Right cardiac atrium (tissue), 5 donors: Measurements from ENCODE around the gene ATP10B. TPM values are rescaled to one million over a fixed set of nuclear protein-coding genes. Genes with fewer than 3 reads are reported as not detected.

Source experiments
- ATAC-seq, 2 donors: fragments of 200-7000 bp; cut with Tn5 transposase; one replicate each; pipeline versions ENCODE4 v1.8.0 to v1.9.1; 2020; ENCODE audit warnings: moderate library complexity in 2 of 2, mild to moderate bottlenecking in 1 of 2
- DNase-seq, 3 donors: peaks; one replicate each; pipeline ENCODE4 v3.0.0-alpha.2; 2020
- H3K27ac ChIP-seq: one replicate; pipeline ENCODE4 v1.5.1; 2013; ENCODE audit warnings: mild to moderate bottlenecking, low read length, control low read depth, moderate library complexity
- H3K27me3 ChIP-seq: one replicate; pipeline ENCODE4 v1.6.1; 2013; ENCODE audit not compliant: control insufficient read depth, insufficient read depth
- H3K4me1 ChIP-seq: one replicate; pipeline ENCODE4 v1.6.1; 2013; ENCODE audit warnings: low read length; ENCODE audit not compliant: control insufficient read depth, insufficient read depth
- H3K4me3 ChIP-seq: one replicate; pipeline ENCODE4 v1.5.1; 2013; ENCODE audit warnings: low read length, control low read depth
- H3K9me3 ChIP-seq: one replicate; pipeline ENCODE4 v1.6.1; 2013; ENCODE audit warnings: low read length; ENCODE audit not compliant: control insufficient read depth
- WGBS: extraction: QIAGEN DNeasy Blood & Tissue Kit; methylation state at CpG from one replicate; pipeline ENCODE4 v1.1.7; 2013; 5-methylcytosine and 5-hydroxymethylcytosine counted together
- intact Hi-C, 4 donors: fragments of 100-400 bp; cut with DNase I; formaldehyde crosslinking; loops; one replicate each; pipeline versions ENCODE4 v1.11.0 to v1.14.0; 2022 to 2023
- polyA plus RNA-seq: library from polyadenylated mRNA; stranded (reverse); fragments of 200-250 nt; gene quantifications from one replicate; pipeline ENCODE4 v1.2.3, GENCODE V29; 2013
- total RNA-seq, 4 donors: library from RNA; stranded (reverse); fragmentation: NEBNext Ultra II Directional; extraction: Animal tissue kit (Norgen Biotek cat#: 25700); gene quantifications; one replicate each; pipeline ENCODE4 v1.2.1, GENCODE V29; 2021
- donor health status: healthy with polysubstance abuse.
- donor health status: DM: no; HTN: yes; CAD: no.
- donor health status: DM: no; HTN: no; CAD: no.
- donor health status: DM: no; HTN: yes; CAD: no; lungs with severe emphysema.
- donor health status: DM: yes; HTN: yes; CAD: no.

ATP10B gene
- total and polyA plus RNA-seq, 5 donors, result 0.25 TPM; not detected in 4

- no peaks in the 10 kb centered on the region for H3K4me1 ChIP-seq
- ATAC-seq (no peak), DNase-seq (no peak)
- intact Hi-C loops, result no loop called here
- 47% methylated on average over 11 of the region's 11 CpGs for WGBS
- no peaks in the 10 kb centered on the region for H3K9me3 ChIP-seq
- H3K27me3 ChIP-seq, result no peaks in the 10 kb centered on the region
- H3K27ac ChIP-seq, result no peak overlapping the region
- H3K4me3 ChIP-seq, result no peak overlapping the region
Measured at GRCh38 chr5:160774666-160775315, 77.2 kb downstream of the ATP10B start.

GRCh38 chr5:160773646-160774410 lies 78.2 kb downstream of the ATP10B start:
- H3K27ac ChIP-seq, result no peak overlapping the region
- no peaks in the 10 kb centered on the region for H3K4me1 ChIP-seq
- no peak overlapping the region for H3K4me3 ChIP-seq
- H3K9me3 ChIP-seq, result no peaks in the 10 kb centered on the region
- ATAC-seq (no peak), DNase-seq (no peak)
- no peaks in the 10 kb centered on the region for H3K27me3 ChIP-seq
- intact Hi-C loops, result no loop called here
- 63% methylated on average over 10 of the region's 10 CpGs for WGBS

DNA sequence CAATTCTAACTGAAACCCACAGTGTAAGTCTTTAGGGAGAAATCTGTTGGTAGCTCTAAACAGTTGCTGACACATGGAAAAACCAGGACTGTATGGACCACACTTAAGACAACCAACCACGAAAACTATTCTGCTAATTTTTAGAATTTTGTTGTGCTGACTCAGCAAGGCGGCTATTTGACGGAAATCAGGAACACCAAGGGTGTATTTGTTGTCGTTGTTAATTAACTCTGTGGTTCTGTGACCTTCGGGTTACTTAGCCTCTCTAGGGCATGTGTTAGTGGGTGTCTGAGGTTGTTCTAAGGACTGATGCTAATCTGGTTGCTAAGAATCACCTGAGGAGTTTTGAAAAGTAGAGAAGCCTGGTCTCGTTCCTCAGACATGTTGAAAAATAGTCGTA lies 79.2 kb downstream of the ATP10B start:
- Histone ChIP-seq H3K9me3 (no peaks in the 10 kb centered on the region), H3K4me3 (no peak overlapping the region), H3K27me3 (no peaks in the 10 kb centered on the region), H3K4me1 (no peaks in the 10 kb centered on the region), H3K27ac (no peak overlapping the region)
- intact Hi-C loops, result no loop called here
- DNase-seq (no peak), ATAC-seq (no peak)
- 68% methylated on average over 7 of the region's 7 CpGs for WGBS

DNA sequence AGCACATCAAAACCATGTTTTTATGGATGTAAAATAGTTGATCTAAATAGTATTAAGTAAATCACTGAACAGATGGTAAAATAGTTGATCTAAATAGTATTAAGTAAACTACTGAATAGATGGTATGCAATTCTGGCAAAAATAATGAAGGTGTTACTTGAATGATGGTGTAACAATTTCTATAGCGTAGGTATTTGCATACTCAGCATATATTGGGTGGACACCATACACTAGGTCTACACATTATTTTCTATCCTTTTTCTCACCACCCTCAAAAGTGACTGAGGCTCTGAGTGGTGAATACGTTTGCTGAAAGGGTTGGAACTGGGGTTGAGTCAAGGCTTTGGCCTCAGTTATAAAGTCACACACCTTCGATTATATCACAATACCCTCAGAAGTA lies 81.3 kb downstream of the ATP10B start:
- Histone ChIP-seq H3K27ac (no peak overlapping the region), H3K4me1 (no peaks in the 10 kb centered on the region), H3K27me3 (no peaks in the 10 kb centered on the region), H3K4me3 (no peak overlapping the region), H3K9me3 (no peaks in the 10 kb centered on the region)
- intact Hi-C loops, result no loop called here
- ATAC-seq, result no peak
- WGBS, result 79% methylated on average over 3 of the region's 3 CpGs
- DNase-seq, result no peak

DNA sequence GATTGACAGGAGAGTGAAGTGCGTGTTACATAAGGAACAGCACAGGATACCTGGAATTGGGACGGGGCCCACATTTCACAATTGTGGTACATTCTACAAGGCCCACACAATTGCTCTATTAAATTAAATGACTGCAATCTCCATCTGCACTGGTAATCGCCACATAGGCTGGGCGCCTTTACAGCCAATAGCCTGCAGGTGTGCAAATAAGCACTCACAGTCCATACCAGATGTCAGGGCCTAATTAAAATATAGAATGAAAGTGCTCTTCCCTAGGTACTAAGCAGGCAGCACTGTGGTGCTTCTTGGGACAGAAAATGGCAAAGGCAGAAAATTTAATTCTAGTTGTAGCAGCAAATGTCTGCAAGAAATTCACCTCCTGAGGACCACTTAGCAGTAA lies 82.7 kb downstream of the ATP10B start:
- no peaks in the 10 kb centered on the region for H3K9me3 ChIP-seq
- intact Hi-C loops, result no loop called here
- DNase-seq, result no peak
- WGBS, result 94% methylated on average over 4 of the region's 4 CpGs
- ATAC-seq, result no peak
- no peak overlapping the region for H3K4me3 ChIP-seq
- no peaks in the 10 kb centered on the region for H3K27me3 ChIP-seq
- H3K4me1 ChIP-seq, result no peaks in the 10 kb centered on the region
- H3K27ac ChIP-seq, result no peak overlapping the region

GRCh38 chr5:160767062-160767461 lies 84.9 kb downstream of the ATP10B start:
- ATAC-seq (no peak), DNase-seq (no peak)
- intact Hi-C loops, result no loop called here
- Histone ChIP-seq H3K4me1 (no peaks in the 10 kb centered on the region), H3K27ac (no peak overlapping the region), H3K9me3 (no peaks in the 10 kb centered on the region), H3K4me3 (no peak overlapping the region), H3K27me3 (no peaks in the 10 kb centered on the region)
- WGBS, result 88% methylated on average over 4 of the region's 4 CpGs

GRCh38 chr5:160760008-160760407 lies 92.0 kb downstream of the ATP10B start:
- intact Hi-C loops, result no loop called here
- Histone ChIP-seq H3K27ac (no peak overlapping the region), H3K4me3 (no peak overlapping the region), H3K4me1 (no peaks in the 10 kb centered on the region), H3K27me3 (no peaks in the 10 kb centered on the region), H3K9me3 (no peaks in the 10 kb centered on the region)
- DNase-seq (no peak), ATAC-seq (no peak)
- 86% methylated on average over 3 of the region's 3 CpGs for WGBS

DNA sequence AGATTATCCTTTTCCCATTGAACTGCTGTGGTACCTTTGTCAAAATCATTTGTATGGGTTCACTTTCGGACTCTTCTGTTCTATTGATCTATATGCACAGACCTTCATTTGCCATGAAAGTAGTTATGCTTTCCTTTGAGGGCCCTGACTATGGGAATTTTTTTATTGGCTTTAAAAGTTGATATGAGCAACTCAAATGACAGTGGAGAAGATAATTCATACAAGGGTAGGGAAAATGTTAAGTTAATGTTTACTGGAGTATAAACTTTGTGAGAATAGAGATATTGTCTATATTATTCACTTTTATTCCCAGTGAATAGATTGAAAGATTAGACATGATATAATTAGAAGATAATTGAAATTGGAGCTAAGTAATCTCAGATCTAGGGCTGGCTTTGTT lies 94.8 kb downstream of the ATP10B start:
- DNase-seq (no peak), ATAC-seq (no peak)
- Histone ChIP-seq H3K4me1 (no peaks in the 10 kb centered on the region), H3K27me3 (no peaks in the 10 kb centered on the region), H3K4me3 (no peak overlapping the region), H3K27ac (no peak overlapping the region), H3K9me3 (no peaks in the 10 kb centered on the region)
- 87% methylated on average over 1 of the region's 1 CpG for WGBS
- intact Hi-C loops, result no loop called here

- Histone ChIP-seq H3K4me3 (no peak overlapping the region), H3K9me3 (no peaks in the 10 kb centered on the region), H3K4me1 (peaks cover 3% of the 10 kb centered on the region), H3K27me3 (no peaks in the 10 kb centered on the region), H3K27ac (no peak overlapping the region)
- DNase-seq (no peak), ATAC-seq (no peak)
- 46% methylated on average over 4 of the region's 4 CpGs for WGBS
- intact Hi-C loops, result no loop called here
Measured at GRCh38 chr5:160750938-160751657, 100.9 kb downstream of the ATP10B start.

GRCh38 chr5:160749682-160750081 lies 102.3 kb downstream of the ATP10B start:
- ATAC-seq, result no peak
- Histone ChIP-seq H3K27ac (no peak overlapping the region), H3K4me3 (no peak overlapping the region), H3K27me3 (no peaks in the 10 kb centered on the region), H3K4me1 (peaks cover 3% of the 10 kb centered on the region), H3K9me3 (no peaks in the 10 kb centered on the region)
- 93% methylated on average over 5 of the region's 5 CpGs for WGBS
- intact Hi-C loops, result no loop called here
- DNase-seq, result no peak

GRCh38 chr5:160749026-160749425 lies 103.0 kb downstream of the ATP10B start:
- no peak for ATAC-seq
- Histone ChIP-seq H3K27ac (no peak overlapping the region), H3K9me3 (no peaks in the 10 kb centered on the region), H3K4me3 (no peak overlapping the region), H3K4me1 (peaks cover 3% of the 10 kb centered on the region), H3K27me3 (no peaks in the 10 kb centered on the region)
- intact Hi-C loops, result no loop called here
- no peak for DNase-seq
- 94% methylated on average over 3 of the region's 3 CpGs for WGBS
